Muscle of back (tissue), 13 donors: ENCODE data around the gene RALGPS1. TPM values are rescaled to one million over a fixed set of nuclear protein-coding genes. Genes with fewer than 3 reads are reported as not detected.

Experiments
- DNase-seq, 3 donors: peaks; one replicate each; pipeline versions ENCODE4 v3.0.0 to v3.0.0-alpha.2; 2013
- long read RNA-seq, 9 donors: transcript quantifications; one replicate each; lab custom pipeline, GENCODE V29; 2026
- polyA plus RNA-seq, 10 donors: library from polyadenylated mRNA; unstranded; fragments of 120-200 nt; gene quantifications; one replicate each; pipeline ENCODE4 v1.2.1, GENCODE V29; 2013; ENCODE audit not compliant: insufficient read length in 10 of 10

RALGPS1 gene, protein sequence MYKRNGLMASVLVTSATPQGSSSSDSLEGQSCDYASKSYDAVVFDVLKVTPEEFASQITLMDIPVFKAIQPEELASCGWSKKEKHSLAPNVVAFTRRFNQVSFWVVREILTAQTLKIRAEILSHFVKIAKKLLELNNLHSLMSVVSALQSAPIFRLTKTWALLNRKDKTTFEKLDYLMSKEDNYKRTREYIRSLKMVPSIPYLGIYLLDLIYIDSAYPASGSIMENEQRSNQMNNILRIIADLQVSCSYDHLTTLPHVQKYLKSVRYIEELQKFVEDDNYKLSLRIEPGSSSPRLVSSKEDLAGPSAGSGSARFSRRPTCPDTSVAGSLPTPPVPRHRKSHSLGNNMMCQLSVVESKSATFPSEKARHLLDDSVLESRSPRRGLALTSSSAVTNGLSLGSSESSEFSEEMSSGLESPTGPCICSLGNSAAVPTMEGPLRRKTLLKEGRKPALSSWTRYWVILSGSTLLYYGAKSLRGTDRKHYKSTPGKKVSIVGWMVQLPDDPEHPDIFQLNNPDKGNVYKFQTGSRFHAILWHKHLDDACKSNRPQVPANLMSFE
- 10 to 100 TPM in 1 of 10 donors, 1 to 10 TPM in 9; 4.6 to 11.4 (median 7.5) TPM for polyA plus RNA-seq
- long read RNA-seq, donor 1: 0 reads
- long read RNA-seq, donor 2: 0 reads
- long read RNA-seq, donor 3: 0 reads
- long read RNA-seq, donor 4: 0 reads
- long read RNA-seq, donor 5: 0 reads
- long read RNA-seq, donor 6: 0 reads
- long read RNA-seq, donor 7: 0 reads
- long read RNA-seq, donor 8: 0 reads
- long read RNA-seq, donor 9: 0 reads

GRCh38 chr9:126914458-126915280 lies at the start of gene RALGPS1:
Gene RALGPS1, plus strand, starts transcription at chr9:126914782. Its CDS starts 47,508 bp downstream, at chr9:126962290.
- peak; percentile 91 to 97 (median 92) for DNase-seq

DNA sequence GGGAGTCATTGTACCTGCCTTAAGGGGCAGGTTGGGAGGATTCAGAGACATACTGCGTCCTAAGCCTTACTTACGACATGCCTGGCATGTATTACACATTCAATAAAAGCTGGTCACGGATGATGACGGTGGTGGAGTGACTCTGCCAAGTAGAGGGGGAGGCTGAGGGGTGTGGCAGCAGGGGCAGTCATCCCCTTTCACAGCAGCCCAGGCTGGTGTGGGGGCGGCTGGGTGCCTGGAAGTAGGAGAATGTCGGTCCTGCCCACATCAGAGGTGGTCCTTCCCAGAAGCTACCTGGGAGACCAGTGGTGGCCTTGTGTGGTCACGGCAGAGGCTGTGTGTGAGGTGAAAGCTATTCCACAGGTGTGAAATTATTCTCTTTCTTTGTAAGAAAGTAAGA lies 45.2 kb upstream of the RALGPS1 start:
- no peak for DNase-seq

DNA sequence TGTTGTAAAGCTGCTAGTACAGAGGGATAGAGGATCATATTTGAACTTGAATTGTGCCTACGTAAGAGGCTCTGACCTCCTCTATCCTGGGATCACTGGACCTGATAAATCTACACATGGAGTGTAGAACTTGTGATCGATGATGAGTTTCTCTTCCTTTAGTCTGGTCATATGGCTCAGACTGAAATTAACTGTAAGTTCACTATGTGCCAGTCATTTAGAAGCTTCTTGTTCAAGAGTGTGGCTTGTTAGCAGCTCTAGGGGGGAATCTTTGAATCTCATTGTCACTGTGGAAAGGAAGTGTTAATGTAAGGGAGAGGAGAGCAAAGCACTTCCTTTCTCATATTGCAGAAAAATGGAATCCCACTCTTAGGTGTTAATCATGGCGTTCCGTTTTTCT lies 42.1 kb upstream of the RALGPS1 start:
- no peak for DNase-seq

DNA sequence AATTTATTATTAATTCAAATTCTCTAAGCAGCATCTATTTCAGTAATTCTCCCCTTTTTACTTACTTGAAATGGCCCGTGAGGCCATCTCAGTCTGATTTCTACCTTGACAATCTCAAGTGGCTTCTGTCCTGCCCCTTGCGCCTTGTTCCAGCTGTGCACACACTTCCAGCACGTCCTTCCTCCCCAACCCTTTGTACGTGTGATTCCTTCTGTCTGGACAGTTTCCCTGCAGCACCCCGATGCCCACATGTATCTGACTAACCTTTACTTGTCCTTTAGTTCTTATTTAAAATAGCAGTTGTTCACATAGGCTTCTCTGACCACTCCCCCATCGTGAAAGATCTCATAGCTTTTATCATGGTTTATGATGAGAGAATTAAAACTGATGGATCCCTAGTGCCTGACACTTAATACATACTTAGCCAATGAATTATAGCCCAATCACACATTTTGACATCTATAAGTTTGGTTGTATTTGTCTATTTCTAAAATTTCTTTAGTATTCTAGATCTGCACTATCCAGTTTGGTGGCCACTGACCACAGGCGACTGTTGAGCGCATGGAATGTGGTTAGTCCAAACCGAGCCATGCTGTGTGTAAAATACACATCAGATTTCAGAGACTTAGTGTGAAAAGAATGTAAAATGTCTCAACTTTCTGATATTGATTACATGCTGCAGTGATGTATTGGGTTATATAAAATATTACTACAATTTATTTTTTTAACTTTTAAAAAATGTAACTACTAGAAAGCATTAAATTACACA lies 39.9 kb upstream of the RALGPS1 start:
- DNase-seq: no peak

DNA sequence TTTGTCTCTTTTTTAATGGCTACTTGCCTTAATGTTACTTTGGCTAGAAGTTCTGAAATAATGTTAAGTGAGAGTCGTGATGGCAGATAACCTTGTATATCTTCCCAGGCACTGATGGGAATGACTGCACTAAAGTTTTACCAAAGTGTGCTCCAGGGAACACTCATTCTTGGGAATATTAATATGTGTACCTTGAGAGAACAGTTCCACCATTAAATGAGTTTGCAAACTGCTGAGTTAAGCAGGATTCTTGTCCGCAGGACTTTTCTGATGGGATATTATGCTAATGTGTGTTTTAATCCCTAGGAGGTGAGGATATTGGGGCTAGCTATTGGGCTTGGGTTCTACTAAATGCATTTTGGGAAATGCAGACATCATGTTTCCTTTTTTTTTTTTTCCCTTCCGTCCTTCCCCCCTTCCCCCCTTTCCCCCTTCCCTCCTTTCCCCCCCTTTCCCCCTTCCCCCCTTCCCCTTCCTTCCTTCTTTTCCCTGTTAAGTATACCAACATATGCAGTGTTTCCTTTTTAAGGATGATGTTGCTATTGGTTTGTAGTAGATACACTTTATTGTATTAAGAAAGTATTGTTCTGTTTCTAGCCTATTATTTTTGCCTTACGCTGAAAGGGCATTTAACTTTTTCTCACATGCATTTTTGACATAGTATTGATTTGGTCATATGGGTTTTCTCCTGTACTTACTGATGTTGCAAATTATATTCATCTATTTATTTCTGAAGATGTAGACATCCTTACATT lies 38.6 kb upstream of the RALGPS1 start:
- no peak for DNase-seq

DNA sequence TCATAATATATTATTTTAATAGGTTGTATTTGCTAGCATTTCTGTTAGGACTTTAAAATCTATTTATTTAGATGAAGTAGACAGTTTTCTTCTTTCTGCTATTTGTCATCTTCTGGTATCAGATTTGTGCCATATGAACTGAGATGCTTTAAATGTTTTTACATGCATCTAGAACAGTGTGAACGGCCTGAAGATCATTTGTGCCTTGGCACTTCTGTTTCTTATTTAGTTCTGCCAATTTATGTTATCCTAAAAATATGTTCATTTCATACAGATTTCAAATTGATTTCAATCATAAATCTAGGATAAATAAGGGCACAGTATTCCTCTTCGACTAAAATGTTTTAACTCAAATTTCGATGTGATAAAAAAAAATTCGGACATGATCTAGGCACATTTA lies 38.1 kb upstream of the RALGPS1 start:
- DNase-seq: no peak

DNA sequence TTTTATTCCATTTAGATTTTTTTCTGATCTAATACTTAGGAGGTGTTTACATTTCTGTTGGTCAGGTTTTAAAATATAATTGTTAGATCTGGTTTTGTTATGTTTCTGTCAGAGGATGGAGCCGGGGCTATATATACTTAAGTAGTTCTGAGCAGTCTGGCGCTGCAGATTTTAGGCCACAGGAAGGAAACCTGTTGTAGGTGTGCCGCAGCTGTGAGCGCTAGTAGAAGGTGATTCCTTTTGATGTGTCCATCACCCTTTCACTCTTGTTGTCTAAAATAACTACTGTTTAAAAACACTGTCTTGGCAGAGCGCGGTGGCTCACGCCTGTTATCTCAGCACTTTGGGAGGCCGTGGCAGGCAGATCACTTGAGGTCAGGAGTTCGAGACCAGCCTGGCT lies 37.2 kb upstream of the RALGPS1 start:
- no peak for DNase-seq

DNA sequence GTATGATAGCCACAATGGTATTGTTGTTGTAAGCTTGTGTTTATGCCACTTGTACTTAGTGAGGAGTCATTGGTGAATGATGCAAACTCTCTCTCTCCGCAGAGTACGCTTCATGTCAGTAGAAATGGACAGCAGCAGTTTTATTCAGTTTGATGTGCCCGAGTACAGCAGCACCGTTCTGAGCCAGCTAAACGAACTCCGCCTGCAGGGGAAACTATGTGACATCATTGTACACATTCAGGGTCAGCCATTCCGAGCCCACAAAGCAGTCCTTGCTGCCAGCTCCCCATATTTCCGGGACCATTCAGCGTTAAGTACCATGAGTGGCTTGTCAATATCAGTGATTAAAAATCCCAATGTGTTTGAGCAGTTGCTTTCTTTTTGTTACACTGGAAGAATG lies 35.3 kb upstream of the RALGPS1 start:
- no peak for DNase-seq

GRCh38 chr9:126880226-126880946 lies 34.2 kb upstream of the RALGPS1 start:
- no peak for DNase-seq

DNA sequence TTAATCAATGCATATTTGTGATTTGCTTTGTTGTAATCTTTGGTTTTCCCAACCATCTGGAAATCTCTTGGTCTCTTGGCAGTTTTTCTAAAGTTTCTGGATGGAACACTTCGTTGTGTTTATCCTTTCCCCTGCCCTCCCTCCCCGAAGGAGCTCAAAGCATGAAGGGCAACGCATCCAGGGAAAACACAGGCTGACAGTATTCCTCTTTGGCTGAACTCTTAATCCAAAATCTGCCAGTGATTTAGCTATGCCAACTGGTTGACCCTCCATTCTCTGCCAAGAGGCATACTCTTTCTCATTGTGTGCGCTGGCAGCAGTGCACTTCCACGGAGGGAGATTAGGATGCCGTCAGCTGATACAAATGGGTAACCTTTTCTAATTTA lies 33.6 kb upstream of the RALGPS1 start:
- peak in 2 of 3 donors; percentile 34 to 35 for DNase-seq

- DNase-seq: no peak
Observed at GRCh38 chr9:126882746-126883145, 31.8 kb upstream of the RALGPS1 start.

- DNase-seq: no peak
Observed at GRCh38 chr9:126883636-126884035, 30.9 kb upstream of the RALGPS1 start.

- DNase-seq: no peak
Observed at GRCh38 chr9:126885131-126885641, 29.4 kb upstream of the RALGPS1 start.

DNA sequence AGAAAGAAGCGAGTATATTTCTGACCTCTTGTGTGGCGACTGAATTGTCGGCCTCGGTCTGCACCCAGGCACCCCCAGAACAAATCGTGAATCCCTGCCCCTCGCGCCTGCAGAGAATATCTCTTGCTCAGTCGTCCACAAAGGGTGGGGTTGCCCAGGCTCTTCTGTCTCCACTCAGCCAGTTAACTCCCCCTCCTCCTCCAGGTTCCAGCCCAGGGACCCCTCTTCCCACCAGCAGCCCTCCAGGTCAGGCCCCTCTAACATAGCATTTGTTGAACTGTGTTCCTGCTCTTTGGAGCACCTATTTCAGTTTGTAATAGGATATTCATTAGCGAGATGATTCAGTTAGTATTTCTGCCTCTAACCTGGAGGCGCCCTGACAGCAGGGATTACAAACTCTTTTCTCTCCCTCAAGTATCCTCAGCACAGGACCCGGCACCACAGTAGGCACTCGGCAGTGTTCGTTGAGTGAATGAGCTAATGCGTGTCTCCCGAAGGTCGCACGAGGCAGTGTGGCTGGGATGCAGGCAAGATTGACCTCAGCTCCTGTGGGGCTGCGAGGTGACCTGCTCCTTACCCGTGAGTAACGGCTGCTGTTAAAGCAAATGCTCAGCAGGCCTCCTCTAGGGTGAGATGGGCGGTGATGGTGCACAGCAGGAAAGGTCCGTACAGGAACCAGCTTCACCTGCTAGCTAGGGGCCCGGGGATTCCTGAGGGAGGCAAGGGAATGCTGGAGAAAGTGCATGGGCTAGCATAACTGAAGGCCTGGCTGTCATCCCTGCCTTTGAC lies 28.4 kb upstream of the RALGPS1 start:
- DNase-seq: no peak

GRCh38 chr9:126886897-126887296 lies 27.7 kb upstream of the RALGPS1 start:
- DNase-seq: no peak

DNA sequence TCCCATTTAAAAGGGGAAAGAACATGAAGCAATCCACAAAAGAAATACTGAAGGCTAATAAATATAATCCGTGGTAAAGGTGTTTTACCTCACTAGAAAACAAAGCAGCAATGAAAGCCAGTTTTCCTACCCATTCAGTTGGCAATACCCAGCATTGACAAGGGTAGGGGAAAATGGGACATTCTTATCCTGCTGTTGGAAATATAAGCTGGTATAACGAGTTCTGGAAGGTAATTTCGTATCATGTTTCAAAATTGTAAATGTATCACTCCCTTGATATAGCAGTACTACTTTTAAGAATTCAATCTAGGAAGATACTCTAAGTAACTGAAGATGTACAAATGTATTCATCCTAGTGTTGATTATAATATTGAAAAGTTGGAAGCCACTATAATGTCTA lies 22.9 kb upstream of the RALGPS1 start:
- no peak for DNase-seq

- no peak for DNase-seq
Observed at GRCh38 chr9:126893079-126893478, 21.5 kb upstream of the RALGPS1 start.

DNA sequence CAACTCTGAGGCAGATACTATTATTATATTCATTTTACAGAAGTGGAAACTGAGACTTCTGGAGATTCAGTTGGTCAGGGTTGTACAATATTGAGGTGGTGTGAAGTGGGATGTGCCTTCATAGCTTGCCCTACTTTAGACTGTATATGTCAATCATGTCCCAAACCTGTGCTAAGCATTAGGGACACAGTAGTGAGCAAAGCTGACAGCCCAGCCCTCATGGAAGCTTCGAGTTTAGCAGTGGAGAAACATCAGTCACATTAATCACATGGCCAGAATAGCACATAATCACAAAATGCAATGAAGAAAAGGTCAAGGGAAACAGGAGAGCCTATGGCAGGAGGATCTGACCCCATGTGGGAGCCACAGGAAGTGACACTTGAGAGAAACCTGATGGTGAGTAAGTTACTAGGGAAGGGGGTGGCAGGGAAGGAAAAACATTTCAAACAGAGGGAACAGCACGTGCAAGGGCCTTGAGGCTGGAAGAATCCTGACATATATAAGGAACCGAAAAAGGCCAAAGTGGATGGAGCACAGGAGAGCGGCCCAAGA lies 20.5 kb upstream of the RALGPS1 start:
- no peak for DNase-seq

GRCh38 chr9:126902210-126902609 lies 12.4 kb upstream of the RALGPS1 start:
- DNase-seq: no peak
